Stimulated activated CD4-positive, alpha-beta T cell treated with anti-CD3 and anti-CD28 coated beads, Interleukin-12 subunit alpha, Interleukin-12 subunit beta, amount 100 ng/mL, for 24 hours (primary cell): Measurements from ENCODE around the gene SCAMP4.

ENCODE experiments used
- DNase-seq, 2 experiments: peaks; one replicate each; pipeline ENCODE4 v3.0.0-alpha.2; 2020; ENCODE audit warnings: low read depth in 2 of 2

The SCAMP4 gene

DNA sequence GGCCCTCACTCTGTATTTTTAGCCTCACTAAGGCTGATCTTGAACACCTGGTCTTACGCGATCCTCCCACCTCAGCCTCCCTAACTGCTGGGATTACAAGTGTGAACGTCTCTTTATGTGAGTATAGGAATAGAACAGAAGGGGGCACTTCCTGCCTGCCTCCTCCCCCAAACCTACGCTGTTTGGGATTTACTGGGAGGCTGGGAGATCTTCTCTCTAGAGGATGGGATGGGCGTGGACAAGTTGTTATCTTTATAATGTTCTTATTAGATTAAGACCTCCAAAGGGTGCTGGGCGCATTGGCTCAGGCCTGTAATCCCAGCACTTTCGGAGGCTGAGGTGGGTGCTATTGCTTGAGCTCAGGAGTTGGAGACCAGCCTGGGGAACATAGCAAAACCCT is 32.9 kb downstream of the SCAMP4 start:
- DNase-seq: no peak

DNA sequence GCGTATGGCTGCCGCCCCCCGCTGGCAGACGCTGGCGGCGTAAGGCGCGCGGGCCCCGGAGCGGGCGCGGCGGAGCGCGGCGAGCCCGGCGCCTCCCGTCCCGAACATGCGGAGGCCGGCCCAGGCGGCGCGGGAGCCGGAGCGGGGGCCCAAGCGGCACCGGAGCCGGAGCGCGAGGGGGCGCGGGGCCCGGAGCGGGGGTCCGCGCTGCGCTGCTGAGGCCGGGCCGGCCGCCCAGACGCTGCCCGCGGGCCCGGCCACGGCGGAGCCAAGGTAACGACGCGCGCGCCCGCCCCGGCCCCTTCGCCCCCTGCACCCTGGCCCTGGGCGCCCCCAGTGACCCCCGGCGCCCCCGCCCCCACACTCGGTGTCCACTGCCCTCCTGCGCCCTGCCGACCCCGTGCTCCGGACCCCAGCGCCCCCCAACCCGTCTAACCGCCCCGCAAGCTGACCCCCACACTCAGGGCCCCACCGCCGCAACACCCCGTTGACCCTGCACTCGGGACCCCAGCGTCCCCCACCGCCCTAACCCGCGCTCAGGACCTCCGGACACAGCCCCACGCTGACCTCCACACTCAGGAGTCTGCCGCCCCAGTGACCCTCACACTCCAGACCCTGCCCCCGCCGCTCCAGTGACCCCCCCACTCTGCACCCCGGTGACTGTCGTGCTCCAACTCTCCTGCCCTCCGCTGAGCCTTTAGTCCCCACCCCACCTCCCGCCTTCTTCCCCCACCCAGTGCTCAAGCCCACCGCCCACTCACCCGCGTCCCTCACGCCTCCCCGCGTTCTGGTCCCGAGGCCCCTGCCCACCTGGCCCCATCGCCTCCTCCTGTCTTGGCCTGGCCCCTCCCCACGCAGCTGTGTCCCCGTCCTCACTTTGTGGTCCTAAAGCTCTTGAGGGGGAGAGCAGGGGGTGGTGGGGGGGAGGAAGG is 36.2 kb downstream of the SCAMP4 start, which contains the start of gene CSNK1G2:
TSS of gene CSNK1G2 (plus strand) at position 27 of the 932 bp plus-strand sequence. CDS start 28,601 bp downstream, outside the sequence.
- peak in 1 of 2 experiments; percentile 46 for DNase-seq

- peak; percentile 37 to 64 for DNase-seq
Observed at GRCh38 chr19:1942078-1942933, 37.1 kb downstream of the SCAMP4 start.

GRCh38 chr19:1942934-1943555 is 37.8 kb downstream of the SCAMP4 start:
- DNase-seq: no peak

DNA sequence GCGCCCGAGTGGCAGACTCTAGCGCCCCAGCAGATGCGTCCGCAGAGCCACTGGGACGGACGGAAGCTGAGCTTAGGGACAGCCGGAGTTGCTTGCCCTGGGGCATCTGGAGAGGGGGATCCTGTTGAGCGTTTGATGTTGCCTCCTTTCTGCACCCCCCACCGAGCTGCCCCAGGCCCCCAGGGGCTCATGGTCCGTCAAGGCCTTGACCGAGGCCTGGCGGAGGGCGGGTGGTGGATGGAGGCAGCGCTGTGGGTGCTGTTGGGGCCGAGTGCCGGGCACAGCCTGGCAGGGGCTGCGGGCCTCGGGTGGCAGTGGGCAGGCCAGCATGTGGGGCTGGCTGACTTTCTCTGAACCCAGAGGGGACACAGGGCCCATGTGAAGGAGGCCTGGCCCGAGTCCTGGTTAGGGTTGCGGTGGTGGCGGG is 38.5 kb downstream of the SCAMP4 start:
- DNase-seq: no peak

DNA sequence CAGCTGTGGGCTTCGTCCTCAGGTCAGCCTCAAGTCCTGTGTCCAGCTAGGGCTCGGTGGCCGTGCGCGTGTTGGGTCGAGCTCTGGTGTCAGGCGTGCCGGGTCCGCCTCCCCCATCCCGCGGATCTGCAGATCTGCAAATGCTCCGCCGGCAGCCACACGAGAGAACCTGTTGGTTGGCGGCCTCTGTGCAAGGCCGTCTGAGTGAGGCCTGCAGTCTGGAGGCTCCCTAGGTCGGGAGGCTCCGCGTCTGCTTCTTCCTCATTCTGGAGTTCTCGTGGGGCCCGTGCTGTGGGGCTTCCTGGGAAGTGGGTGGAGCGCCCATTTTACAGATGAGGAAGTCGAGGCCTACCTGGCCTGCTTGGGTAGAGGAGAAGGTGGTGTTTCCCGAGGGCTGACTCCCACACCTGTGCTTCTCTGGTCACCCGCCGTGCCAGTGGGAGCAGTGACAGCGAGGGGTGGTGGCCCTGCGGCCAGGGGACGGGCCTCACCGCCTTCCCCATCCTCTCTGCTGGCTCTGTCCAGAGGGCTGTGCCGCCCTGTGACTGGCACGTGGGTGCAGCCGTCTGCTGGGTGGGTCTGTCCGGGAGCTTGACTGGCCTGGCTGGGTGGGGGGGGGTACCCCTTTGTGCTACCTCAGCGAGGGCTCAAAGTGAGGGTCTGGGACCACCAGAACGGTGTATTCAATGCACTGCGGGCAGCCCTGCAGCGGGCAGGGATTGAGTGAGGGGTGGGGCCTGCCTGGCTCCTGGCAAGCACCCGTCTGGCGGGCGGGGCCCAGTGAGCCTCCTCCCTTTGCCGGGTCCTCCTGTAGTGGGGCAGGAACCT is 39.1 kb downstream of the SCAMP4 start:
- no peak for DNase-seq

DNA sequence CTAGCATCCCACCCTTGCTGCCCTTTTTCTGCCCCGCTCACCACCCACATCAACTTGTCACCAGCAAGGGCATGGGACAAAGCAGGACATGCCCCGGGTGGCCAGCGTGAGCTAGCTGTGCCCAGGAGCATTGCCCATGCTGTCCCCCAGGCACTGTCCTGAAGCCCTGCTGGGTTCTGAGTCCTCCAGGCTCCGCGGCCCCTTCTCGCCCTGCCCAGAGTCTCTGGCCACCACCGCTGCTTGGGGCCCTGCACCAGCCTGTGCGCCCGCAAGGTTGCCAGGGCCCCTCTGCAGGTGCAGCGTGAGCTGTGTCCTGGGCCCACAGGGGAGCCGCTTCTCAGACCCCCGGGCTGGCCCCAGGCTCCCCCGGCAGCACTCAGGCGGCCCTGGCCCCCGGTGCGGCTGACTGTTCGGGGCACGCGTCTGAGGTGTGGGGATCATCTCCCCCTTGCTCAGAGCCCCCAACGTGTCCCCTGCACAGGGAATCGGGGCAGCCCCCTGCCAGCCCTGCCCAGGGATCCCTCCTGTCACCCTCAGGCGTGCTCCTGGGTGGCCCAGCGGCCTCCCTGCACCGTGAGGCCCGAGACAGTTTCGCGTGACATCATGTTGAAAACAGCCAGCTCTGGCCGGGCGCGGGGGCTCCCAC is 39.8 kb downstream of the SCAMP4 start:
- DNase-seq: no peak

GRCh38 chr19:1945899-1946298 is 40.7 kb downstream of the SCAMP4 start:
- no peak for DNase-seq

- DNase-seq: no peak
Observed at GRCh38 chr19:1947651-1948209, 42.5 kb downstream of the SCAMP4 start.

GRCh38 chr19:1949304-1950101 is 44.3 kb downstream of the SCAMP4 start:
- no peak for DNase-seq

DNA sequence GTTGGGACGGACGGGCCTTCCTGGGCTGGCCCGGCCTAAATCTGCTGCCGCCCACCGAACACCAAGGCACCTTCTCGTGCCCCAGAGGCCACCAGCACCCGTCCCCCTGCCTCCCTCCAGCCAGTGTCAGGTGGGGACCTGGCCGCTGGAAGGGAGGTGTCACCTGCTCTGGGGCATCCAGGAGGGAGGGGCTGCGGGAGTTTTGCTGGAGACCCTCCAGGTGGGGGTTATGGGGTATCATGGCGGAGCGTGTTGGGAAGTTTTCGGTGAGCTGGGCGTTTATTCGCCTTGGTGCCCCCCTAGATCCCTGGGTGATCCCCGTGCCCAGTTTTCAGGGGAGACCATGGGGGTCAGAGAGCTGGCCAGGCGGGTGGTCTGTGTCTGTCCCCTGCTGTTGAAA is 45.4 kb downstream of the SCAMP4 start:
- DNase-seq: no peak

DNA sequence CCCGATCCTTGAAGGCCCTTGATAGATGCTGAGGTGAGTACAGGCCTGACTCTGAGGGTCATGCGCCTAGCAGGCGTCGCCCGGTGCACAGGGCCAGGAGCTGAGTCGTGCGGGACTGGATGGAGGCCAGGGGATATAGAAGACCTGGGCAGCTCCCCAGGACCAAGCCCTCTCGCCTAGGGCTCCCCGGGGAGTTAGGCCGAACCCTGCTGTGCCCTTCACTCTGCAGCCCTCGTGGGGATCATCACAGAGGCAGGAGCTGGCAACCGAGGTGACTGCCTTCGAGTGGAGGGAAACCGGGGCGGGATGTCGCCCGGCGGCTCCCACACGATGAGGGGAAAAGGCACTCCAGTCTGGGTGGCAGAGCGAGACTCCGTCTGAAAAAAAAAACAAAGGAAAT is 47.4 kb downstream of the SCAMP4 start:
- DNase-seq: no peak

- no peak for DNase-seq
Observed at GRCh38 chr19:1953037-1953436, 47.8 kb downstream of the SCAMP4 start.

- no peak for DNase-seq
Observed at GRCh38 chr19:1953441-1954094, 48.4 kb downstream of the SCAMP4 start.

GRCh38 chr19:1954532-1954933 is 49.3 kb downstream of the SCAMP4 start:
- DNase-seq: no peak

DNA sequence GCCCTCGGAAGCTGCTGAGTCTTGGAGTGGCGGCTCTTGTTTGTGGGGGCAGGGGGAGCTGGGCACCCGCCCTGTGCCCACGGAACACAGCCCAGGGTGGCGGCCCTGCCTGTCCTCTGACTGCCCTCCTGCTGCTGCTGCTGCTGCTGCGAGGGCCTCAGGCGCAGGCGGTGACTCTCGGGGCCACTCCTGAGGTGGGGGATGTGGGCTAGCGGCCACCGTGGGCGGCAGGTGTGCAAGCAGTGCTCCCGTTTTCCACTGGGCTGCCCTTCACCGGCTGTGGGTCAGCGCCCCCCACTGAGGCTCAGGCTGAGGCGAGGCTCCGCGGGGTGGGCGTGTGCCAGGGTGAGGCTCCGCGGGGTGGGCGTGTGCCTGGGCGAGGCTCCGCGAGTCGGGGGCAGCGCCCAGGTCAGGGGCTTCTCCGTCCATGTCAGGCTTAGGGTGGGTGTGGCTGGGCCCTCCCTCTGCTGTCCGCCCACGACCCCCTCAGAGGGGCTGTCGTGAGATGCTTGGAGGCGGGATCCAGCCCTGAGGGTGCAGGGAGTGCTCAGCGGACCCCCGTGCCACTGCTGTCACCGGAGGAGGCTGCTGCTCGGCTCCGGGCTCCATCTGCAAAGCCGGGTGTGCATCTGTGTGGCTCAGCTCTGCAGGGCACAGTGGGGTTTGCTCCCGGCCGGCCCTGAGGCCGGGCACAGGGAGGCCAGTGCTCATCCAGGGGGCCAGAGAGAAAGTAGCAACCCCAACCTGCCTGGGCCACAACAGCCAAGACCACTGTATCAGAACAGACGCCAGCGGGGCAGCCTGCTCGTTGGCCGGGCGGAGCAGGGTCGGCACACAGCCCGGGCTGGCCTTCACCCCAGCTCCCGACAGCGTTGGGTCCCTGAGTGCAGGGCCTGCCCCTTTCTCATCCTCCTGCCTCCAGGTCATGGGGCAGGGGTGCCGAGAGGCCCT is 50.2 kb downstream of the SCAMP4 start:
- DNase-seq: no peak

DNA sequence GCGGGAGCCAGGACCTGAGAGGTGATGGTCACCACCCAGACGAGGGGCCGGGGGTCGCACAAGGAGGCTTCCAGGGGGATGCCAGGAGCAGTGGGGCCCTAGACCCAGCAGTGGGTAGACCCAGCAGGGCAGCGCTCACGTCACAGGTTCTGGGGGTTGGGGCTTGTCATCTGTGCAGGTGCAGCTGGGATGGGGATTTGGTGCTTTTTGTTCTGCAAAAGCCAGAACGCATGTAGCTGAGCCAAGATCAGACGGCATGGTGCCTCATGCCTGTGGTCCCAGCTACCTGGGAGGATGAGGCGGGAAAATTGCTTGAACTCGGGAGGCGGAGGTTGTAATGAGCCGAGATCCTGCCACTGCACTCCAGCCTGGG is 50.9 kb downstream of the SCAMP4 start:
- DNase-seq: no peak
